Right lobe of liver (tissue), 4 donors: ENCODE measurements around the gene SLC11A1.

Experiments
- POLR2A ChIP-seq: fragments of 450-650 bp; IDR thresholded peaks from one replicate; pipeline ENCODE4 v1.6.1; 2017; ENCODE audit warnings: antibody characterized with exemption, mild to moderate bottlenecking
- TF ChIP-seq, protein P1 (sequence below), 4 donors: fragments of 200-600 bp in 3 of 4; fragments of 450-650 bp in 1 of 4; IDR thresholded peaks; one replicate each; pipeline versions ENCODE4 v1.5.1 to v1.8.0; 2016 to 2022; ENCODE audit warnings: antibody characterized with exemption in 4 of 4, mild to moderate bottlenecking in 2 of 4
- donor health status: DM: no; HTN: no; CAD: no.
- donor health status: DM: no; HTN: no; CAD: no.
- donor health status: DM: no; HTN: yes; CAD: no.

GRCh38 chr2:218342837-218343236, 39.2 kb upstream of the SLC11A1 start:
- TF ChIP-seq POLR2A: no peak
- TF ChIP-seq, protein P1, sequence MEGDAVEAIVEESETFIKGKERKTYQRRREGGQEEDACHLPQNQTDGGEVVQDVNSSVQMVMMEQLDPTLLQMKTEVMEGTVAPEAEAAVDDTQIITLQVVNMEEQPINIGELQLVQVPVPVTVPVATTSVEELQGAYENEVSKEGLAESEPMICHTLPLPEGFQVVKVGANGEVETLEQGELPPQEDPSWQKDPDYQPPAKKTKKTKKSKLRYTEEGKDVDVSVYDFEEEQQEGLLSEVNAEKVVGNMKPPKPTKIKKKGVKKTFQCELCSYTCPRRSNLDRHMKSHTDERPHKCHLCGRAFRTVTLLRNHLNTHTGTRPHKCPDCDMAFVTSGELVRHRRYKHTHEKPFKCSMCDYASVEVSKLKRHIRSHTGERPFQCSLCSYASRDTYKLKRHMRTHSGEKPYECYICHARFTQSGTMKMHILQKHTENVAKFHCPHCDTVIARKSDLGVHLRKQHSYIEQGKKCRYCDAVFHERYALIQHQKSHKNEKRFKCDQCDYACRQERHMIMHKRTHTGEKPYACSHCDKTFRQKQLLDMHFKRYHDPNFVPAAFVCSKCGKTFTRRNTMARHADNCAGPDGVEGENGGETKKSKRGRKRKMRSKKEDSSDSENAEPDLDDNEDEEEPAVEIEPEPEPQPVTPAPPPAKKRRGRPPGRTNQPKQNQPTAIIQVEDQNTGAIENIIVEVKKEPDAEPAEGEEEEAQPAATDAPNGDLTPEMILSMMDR (IDR thresholded peaks at IDR 0.05): no peak
